ENCODE measurements around the gene LILRA1. TPM values are rescaled to one million over a fixed set of nuclear protein-coding genes. Genes with fewer than 3 reads are reported as not detected.

Gene LILRA1
- total and polyA plus RNA-seq, 2 donors from 2014 or later = 0.43 to 2.2 TPM

DNA sequence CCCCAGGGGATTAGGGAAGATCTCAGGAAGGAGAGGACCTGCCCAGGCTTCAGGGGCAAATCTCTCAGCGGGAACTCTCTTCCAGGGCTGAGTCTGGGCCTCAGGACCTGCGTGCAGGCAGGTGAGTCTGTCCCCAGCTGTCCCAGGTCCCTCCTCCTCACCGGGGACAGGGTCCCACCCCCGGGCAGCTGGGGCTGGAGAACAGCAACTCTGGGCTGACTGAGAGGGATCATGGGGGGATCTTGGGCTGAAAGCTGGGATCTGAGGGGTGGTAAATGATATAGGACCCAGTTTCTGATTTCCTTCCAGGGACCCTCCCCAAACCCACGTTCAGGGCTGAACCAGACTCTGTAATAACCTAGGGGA lies 14.3 kb downstream of the LILRA1 start:
- H3K9me3 ChIP-seq (ENCODE audit: control insufficient read depth in 2 of 3, insufficient read depth in 1 of 3, low read length in 3 of 3) = peaks cover 0 to 16% (median 3%) of the 10 kb centered on the region in 3 donors
- no peak overlapping the region for H3K27ac ChIP-seq (ENCODE audit: low read depth in 2 of 2, low read length in 2 of 2)
- intact Hi-C loops (cut with DNase I) = no loop called here
- FAIRE-seq = no peak
- DNase-seq = peak in 1 of 5 donors; percentile 27
- TF ChIP-seq, protein P1, sequence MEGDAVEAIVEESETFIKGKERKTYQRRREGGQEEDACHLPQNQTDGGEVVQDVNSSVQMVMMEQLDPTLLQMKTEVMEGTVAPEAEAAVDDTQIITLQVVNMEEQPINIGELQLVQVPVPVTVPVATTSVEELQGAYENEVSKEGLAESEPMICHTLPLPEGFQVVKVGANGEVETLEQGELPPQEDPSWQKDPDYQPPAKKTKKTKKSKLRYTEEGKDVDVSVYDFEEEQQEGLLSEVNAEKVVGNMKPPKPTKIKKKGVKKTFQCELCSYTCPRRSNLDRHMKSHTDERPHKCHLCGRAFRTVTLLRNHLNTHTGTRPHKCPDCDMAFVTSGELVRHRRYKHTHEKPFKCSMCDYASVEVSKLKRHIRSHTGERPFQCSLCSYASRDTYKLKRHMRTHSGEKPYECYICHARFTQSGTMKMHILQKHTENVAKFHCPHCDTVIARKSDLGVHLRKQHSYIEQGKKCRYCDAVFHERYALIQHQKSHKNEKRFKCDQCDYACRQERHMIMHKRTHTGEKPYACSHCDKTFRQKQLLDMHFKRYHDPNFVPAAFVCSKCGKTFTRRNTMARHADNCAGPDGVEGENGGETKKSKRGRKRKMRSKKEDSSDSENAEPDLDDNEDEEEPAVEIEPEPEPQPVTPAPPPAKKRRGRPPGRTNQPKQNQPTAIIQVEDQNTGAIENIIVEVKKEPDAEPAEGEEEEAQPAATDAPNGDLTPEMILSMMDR (IDR thresholded peaks at IDR 0.05; ENCODE audit: borderline replicate concordance, extremely low read depth, insufficient read depth) = no peak
- no peak overlapping the region for H3K9ac ChIP-seq (ENCODE audit: low read length in 3 of 3)
- no peak overlapping the region for H3K4me3 ChIP-seq (ENCODE audit: low read length in 3 of 3)
- no peaks in the 10 kb centered on the region for H3K27me3 ChIP-seq (ENCODE audit: control insufficient read depth, insufficient read depth, low read length)
- H3K4me1 ChIP-seq (ENCODE audit: control insufficient read depth in 2 of 3, insufficient read depth in 2 of 3, low read depth in 1 of 3, low read length in 3 of 3) = no peaks in the 10 kb centered on the region
- no peaks in the 10 kb centered on the region for H3K36me3 ChIP-seq (ENCODE audit: control insufficient read depth in 2 of 3, insufficient read depth in 3 of 3, low read length in 3 of 3)

DNA sequence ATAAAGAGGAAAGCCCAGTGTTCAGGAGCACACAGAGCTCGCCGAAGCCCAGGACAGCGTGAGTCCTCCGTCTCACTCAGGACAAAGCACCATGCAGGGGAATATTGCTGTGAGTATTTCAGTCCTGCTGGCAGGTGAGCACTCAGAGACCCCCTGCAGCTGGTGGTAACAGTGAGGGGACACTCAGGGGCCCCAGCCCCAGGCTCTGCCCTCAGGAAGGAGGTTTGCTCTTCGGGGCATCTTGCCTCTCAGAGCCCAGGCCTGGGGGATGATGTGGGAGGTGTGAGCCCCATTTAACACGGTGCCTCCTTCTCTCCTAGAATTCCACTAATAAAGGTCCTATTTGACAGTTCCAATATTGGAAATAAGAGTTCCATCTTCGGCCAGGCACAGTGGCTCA lies 14.8 kb downstream of the LILRA1 start:
- TF ChIP-seq, protein P1 (IDR thresholded peaks at IDR 0.05; ENCODE audit: borderline replicate concordance, extremely low read depth, insufficient read depth) = no peak

DNA sequence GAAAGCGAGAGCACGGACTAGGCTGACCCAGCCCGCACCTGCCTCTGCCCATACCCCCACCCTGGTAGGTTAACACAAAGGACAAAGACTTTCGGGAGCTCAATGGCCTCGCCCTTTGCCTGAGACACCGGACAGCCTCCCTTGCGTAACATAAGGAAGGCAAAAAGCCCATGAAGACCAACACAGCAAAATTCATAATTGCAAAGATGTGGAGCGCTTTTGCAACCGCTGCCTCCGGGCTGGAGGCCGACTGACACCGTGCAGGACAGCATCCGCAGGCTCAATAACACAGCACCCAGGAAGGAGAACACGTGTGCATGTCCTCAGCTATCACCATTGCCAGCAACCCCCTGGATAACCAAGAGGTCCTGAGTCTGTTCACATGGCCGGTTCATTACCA lies 15.4 kb downstream of the LILRA1 start:
- Histone ChIP-seq H3K4me1 (ENCODE audit: control insufficient read depth in 2 of 3, insufficient read depth in 2 of 3, low read depth in 1 of 3, low read length in 3 of 3) (no peaks in the 10 kb centered on the region), H3K9me3 (ENCODE audit: control insufficient read depth in 2 of 3, insufficient read depth in 1 of 3, low read length in 3 of 3) (peaks cover 0 to 16% (median 3%) of the 10 kb centered on the region in 3 donors), H3K27me3 (ENCODE audit: control insufficient read depth, insufficient read depth, low read length) (no peaks in the 10 kb centered on the region), H3K4me3 (ENCODE audit: low read length in 3 of 3) (no peak overlapping the region), H3K36me3 (ENCODE audit: control insufficient read depth in 2 of 3, insufficient read depth in 3 of 3, low read length in 3 of 3) (no peaks in the 10 kb centered on the region), H3K9ac (ENCODE audit: low read length in 3 of 3) (no peak overlapping the region), H3K27ac (ENCODE audit: low read depth in 2 of 2, low read length in 2 of 2) (no peak overlapping the region)
- TF ChIP-seq, protein P1 (IDR thresholded peaks at IDR 0.05; ENCODE audit: borderline replicate concordance, extremely low read depth, insufficient read depth) = no peak
- DNase-seq (no peak), FAIRE-seq (no peak)
- intact Hi-C loops (cut with DNase I) = no loop called here

More for the DNA sequence above, 14.8 kb downstream of the LILRA1 start:
- Histone ChIP-seq H3K9ac (ENCODE audit: low read length in 3 of 3) (no peak overlapping the region), H3K9me3 (ENCODE audit: control insufficient read depth in 2 of 3, insufficient read depth in 1 of 3, low read length in 3 of 3) (peaks cover 0 to 16% (median 3%) of the 10 kb centered on the region in 3 donors), H3K36me3 (ENCODE audit: control insufficient read depth in 2 of 3, insufficient read depth in 3 of 3, low read length in 3 of 3) (no peaks in the 10 kb centered on the region), H3K4me1 (ENCODE audit: control insufficient read depth in 2 of 3, insufficient read depth in 2 of 3, low read depth in 1 of 3, low read length in 3 of 3) (no peaks in the 10 kb centered on the region), H3K27me3 (ENCODE audit: control insufficient read depth, insufficient read depth, low read length) (no peaks in the 10 kb centered on the region), H3K4me3 (ENCODE audit: low read length in 3 of 3) (no peak overlapping the region), H3K27ac (ENCODE audit: low read depth in 2 of 2, low read length in 2 of 2) (no peak overlapping the region)
- intact Hi-C loops (cut with DNase I) = no loop called here
- FAIRE-seq (no peak), DNase-seq (peak in 1 of 5 donors; percentile 32)

DNA sequence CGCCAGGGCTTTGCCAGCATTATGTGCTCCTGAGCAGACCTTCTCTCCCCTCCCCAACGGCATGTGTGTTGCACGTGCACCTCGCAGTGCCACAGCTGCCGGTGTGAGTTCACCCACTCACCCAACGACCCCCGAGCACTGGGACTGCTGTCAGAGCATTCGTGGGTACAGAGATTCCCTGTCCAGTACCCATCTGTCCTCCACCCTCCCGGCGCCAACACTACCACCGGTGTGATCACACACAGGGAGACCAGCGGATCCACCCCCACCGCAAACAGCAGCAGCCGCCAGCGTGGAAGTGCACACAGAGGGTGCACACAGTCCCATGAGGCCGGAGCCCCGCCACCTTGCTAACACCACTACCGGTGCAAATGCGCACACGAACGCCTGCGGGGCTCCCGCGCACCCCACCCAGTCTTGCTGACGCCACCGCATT lies 15.9 kb downstream of the LILRA1 start:
- FAIRE-seq = no peak
- H3K27ac ChIP-seq (ENCODE audit: low read depth in 2 of 2, low read length in 2 of 2) = no peak overlapping the region
- TF ChIP-seq, protein P1 (IDR thresholded peaks at IDR 0.05; ENCODE audit: borderline replicate concordance, extremely low read depth, insufficient read depth) = no peak
- no peaks in the 10 kb centered on the region for H3K27me3 ChIP-seq (ENCODE audit: control insufficient read depth, insufficient read depth, low read length)
- H3K9ac ChIP-seq (ENCODE audit: low read length in 3 of 3) = no peak overlapping the region
- H3K36me3 ChIP-seq (ENCODE audit: control insufficient read depth in 2 of 3, insufficient read depth in 3 of 3, low read length in 3 of 3) = no peaks in the 10 kb centered on the region
- peak in 1 of 5 donors; percentile 52 for DNase-seq
- intact Hi-C loops (cut with DNase I) = no loop called here
- peaks cover 0 to 18% (median 3%) of the 10 kb centered on the region in 3 donors for H3K9me3 ChIP-seq (ENCODE audit: control insufficient read depth in 2 of 3, insufficient read depth in 1 of 3, low read length in 3 of 3)
- no peaks in the 10 kb centered on the region for H3K4me1 ChIP-seq (ENCODE audit: control insufficient read depth in 2 of 3, insufficient read depth in 2 of 3, low read depth in 1 of 3, low read length in 3 of 3)
- no peak overlapping the region for H3K4me3 ChIP-seq (ENCODE audit: low read length in 3 of 3)

All from kidney (tissue), 14 donors.